Measurements from ENCODE around the gene NTHL1.

DNA sequence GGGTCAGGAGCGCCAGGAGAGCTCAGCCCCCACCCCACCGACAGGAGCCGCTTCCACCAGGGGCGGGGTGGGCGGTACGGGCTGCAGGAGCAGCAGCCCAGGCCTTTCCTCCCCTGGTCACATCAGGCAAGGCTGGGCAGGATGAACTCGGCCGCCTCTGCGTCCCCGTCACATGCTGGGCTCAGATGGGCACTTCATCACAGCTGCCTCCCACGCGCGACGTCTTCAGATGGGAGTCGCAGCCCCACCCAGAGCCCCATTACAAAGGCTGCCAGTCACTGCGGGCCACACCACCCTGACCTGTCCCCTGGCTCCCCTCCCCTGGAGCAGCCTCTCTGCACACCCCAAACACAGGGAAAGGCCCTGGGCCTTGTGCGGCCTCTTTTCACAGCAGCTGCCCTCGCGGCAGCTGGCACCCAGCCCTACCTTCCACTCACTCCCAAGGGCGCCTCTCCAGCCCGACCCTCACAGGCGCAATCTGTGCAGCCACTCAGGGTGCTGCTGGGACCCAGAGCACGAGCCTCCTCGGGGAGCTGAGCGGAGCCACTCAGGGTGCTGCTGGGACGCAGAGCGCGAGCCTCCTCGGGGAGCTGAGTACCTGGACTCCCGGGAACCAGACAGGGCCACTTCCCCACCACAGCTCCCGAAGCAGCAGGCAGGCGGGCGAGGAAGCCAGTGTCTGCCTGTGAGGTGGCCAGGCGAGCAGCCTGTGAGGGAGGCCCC is 42.7 kb downstream of the NTHL1 start:
- TF ChIP-seq, protein P1, sequence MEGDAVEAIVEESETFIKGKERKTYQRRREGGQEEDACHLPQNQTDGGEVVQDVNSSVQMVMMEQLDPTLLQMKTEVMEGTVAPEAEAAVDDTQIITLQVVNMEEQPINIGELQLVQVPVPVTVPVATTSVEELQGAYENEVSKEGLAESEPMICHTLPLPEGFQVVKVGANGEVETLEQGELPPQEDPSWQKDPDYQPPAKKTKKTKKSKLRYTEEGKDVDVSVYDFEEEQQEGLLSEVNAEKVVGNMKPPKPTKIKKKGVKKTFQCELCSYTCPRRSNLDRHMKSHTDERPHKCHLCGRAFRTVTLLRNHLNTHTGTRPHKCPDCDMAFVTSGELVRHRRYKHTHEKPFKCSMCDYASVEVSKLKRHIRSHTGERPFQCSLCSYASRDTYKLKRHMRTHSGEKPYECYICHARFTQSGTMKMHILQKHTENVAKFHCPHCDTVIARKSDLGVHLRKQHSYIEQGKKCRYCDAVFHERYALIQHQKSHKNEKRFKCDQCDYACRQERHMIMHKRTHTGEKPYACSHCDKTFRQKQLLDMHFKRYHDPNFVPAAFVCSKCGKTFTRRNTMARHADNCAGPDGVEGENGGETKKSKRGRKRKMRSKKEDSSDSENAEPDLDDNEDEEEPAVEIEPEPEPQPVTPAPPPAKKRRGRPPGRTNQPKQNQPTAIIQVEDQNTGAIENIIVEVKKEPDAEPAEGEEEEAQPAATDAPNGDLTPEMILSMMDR (conservative IDR thresholded peaks at IDR 0.05 in 1 of 2, IDR thresholded peaks at IDR 0.05 in 1 of 2; ENCODE audit: low read depth in 1 of 2, low read length in 2 of 2): no peak
- no peak for TF ChIP-seq EZH2 (IDR thresholded peaks at IDR 0.05; ENCODE audit: low read length, missing control alignments)
